Ascending aorta (tissue), 2 donors: ENCODE data around the gene TMEM106C. TPM values are rescaled to one million over a fixed set of nuclear protein-coding genes. Genes with fewer than 3 reads are reported as not detected.

ENCODE experiments used
- DNase-seq, 2 donors: peaks; one replicate each; pipeline ENCODE4 v3.0.0-alpha.2; 2019; ENCODE audit warnings: low spot score in 2 of 2
- H3K27ac ChIP-seq, 2 donors: fragments of 200-600 bp; sonication (generic); one replicate each; pipeline ENCODE4 v1.5.1; 2016 to 2017; ENCODE audit warnings: mild to moderate bottlenecking in 1 of 2
- H3K27me3 ChIP-seq: fragments of 200-600 bp; sonication (generic); one replicate; pipeline ENCODE4 v1.5.1; 2017
- H3K36me3 ChIP-seq, 2 donors: fragments of 200-600 bp; sonication (generic); one replicate each; pipeline ENCODE4 v1.5.1; 2016
- H3K4me1 ChIP-seq, 2 donors: fragments of 200-600 bp; sonication (generic); one replicate each; pipeline ENCODE4 v1.5.1; 2016 to 2017; ENCODE audit warnings: mild to moderate bottlenecking in 1 of 2
- H3K4me3 ChIP-seq, 2 donors: fragments of 200-600 bp; sonication (generic); one replicate each; pipeline ENCODE4 v1.5.1; 2016 to 2017; ENCODE audit warnings: mild to moderate bottlenecking in 1 of 2
- H3K9me3 ChIP-seq, 2 donors: fragments of 200-600 bp; sonication (generic); one replicate each; pipeline ENCODE4 v1.5.1; 2016
- intact Hi-C: fragments of 100-400 bp; cut with DNase I; formaldehyde crosslinking; loops from one replicate; pipeline ENCODE4 v1.15.1; 2023
- total RNA-seq: library from RNA; depleted of rRNA; stranded (reverse); fragments of >200 nt; gene quantifications from one replicate; pipeline ENCODE4 v1.1.0, GENCODE V29; 2016
- TF ChIP-seq, protein P1 (sequence below), 3 experiments: fragments of 200-600 bp in 2 of 3; fragments of 450-650 bp in 1 of 3; sonication (generic) in 2 of 3; IDR thresholded peaks; one replicate each; pipeline ENCODE4 v1.5.1; 2016 to 2019; ENCODE audit warnings: antibody characterized with exemption in 3 of 3, mild to moderate bottlenecking in 1 of 3, moderate library complexity in 1 of 3

Gene TMEM106C
- total RNA-seq, 1 donor from 2014 or later = 120 TPM

DNA sequence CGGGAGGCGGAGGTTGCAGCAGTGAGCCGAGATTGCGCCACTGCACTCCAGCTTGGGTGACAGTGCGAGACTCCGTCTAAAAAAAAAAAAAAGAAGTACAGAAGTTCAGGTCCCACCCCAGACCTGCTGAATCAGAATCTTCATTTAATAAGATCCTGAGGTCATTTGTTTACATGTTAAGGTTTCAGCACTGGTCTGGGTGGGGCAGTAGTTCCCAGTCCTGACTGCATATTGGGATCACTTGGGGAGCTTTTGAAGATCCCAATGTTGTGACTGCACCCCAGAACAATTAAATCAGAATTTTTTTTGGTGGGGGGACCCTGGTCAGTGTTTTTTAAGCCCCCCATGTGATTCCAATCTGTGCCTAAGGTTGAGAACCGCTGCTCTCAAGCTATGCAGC, 52.6 kb downstream of the TMEM106C start:
- Histone ChIP-seq H3K9me3 (no peaks in the 10 kb centered on the region), H3K27ac (no peak overlapping the region), H3K4me1 (no peaks in the 10 kb centered on the region), H3K27me3 (no peaks in the 10 kb centered on the region), H3K36me3 (no peaks in the 10 kb centered on the region), H3K4me3 (no peak overlapping the region)
- intact Hi-C loops = no loop called here
- TF ChIP-seq, protein P1, sequence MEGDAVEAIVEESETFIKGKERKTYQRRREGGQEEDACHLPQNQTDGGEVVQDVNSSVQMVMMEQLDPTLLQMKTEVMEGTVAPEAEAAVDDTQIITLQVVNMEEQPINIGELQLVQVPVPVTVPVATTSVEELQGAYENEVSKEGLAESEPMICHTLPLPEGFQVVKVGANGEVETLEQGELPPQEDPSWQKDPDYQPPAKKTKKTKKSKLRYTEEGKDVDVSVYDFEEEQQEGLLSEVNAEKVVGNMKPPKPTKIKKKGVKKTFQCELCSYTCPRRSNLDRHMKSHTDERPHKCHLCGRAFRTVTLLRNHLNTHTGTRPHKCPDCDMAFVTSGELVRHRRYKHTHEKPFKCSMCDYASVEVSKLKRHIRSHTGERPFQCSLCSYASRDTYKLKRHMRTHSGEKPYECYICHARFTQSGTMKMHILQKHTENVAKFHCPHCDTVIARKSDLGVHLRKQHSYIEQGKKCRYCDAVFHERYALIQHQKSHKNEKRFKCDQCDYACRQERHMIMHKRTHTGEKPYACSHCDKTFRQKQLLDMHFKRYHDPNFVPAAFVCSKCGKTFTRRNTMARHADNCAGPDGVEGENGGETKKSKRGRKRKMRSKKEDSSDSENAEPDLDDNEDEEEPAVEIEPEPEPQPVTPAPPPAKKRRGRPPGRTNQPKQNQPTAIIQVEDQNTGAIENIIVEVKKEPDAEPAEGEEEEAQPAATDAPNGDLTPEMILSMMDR (IDR thresholded peaks at IDR 0.05) = no peak
- no peak for DNase-seq

DNA sequence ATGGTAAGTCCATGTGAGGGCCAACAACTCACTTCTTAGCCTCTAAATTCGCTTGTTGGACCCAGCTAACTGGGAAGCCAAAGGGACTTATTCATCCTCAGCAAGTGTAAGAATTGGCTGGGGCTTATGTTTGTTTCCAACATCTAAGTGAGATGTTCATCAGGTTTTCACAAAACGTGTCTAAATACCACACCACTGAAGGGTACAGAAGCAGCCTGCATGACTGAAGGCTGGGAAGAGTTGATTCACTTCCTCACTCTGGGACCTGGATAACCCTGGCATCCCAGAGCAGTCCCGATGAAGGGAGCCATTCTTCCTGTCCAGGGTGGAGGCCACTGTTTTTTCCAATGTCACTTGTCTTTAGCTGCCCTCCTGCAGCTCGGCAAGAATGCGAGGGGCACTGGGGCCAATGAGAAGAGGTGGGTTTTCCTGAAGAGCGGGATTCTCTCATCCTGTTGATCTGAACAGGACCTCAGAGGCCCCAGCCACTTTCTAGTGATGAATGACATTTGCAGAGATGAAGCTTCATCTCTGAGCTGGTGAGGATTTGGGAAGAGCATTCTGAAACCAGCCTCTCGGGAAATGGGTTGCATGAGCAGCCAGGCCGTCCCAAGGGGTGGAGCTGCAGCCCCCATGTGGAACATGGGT, 53.1 kb downstream of the TMEM106C start:
- H3K27ac ChIP-seq = no peak overlapping the region
- no peak for DNase-seq
- H3K36me3 ChIP-seq = no peaks in the 10 kb centered on the region
- H3K27me3 ChIP-seq = no peaks in the 10 kb centered on the region
- H3K4me3 ChIP-seq = no peak overlapping the region
- no peaks in the 10 kb centered on the region for H3K4me1 ChIP-seq
- TF ChIP-seq, protein P1 (IDR thresholded peaks at IDR 0.05) = no peak
- H3K9me3 ChIP-seq = no peaks in the 10 kb centered on the region
- intact Hi-C loops = no loop called here

DNA sequence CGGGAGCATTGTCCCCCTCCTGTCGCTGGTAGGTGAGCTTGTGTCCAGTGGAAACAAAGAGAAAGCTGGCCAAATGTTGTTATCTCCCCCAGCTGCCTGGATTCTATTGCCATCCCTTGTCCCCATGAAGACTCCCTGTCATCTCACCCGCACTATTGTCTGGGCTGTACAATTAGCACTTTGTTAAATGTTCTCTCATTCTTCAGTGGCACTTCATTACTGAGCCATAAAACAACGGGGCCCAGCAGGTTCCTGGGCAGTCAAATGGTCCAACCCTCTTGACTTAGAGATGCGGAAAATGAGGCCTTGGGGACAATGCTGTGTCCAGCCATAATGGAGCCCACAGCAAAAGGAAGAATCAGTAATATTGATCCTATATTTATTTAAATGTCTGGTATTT, 54.1 kb downstream of the TMEM106C start:
- Histone ChIP-seq H3K4me1 (no peaks in the 10 kb centered on the region), H3K27me3 (no peaks in the 10 kb centered on the region), H3K4me3 (no peak overlapping the region), H3K36me3 (no peaks in the 10 kb centered on the region), H3K9me3 (no peaks in the 10 kb centered on the region), H3K27ac (no peak overlapping the region)
- TF ChIP-seq, protein P1 (IDR thresholded peaks at IDR 0.05) = no peak
- DNase-seq = no peak
- intact Hi-C loops = no loop called here

DNA sequence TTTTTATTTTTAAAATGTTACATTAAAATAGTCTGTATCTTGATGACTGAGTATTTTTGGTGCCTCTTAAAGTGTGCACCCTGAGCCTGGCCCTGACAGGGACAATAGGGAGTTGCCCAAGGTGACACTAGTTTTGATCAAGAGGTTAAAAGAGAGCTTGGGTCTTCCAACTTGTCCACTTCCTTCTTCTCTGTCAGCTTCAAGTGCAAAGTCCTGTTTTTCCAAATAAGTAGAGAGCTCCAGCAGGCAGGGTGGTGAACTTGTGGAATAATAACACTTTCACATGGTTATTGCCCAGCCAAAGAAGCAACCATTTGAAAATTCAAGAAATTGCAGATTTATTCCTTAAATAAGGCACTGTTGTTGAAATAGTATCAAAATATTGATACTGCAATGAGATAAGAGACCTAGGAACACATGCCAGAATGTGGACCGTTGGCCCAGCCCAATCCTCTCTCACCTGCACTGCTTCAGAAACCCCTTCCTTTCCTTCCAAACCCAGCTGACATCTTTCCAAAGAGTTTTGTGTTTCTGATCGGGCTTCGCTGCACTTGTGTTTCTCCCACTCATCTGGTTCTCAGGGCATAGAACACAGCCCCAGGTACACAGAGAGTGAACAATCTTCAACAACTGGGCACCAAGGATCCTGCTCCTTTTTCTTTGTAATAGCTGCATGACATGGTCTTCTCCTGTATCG, 54.7 kb downstream of the TMEM106C start:
- Histone ChIP-seq H3K4me3 (no peak overlapping the region), H3K27ac (no peak overlapping the region), H3K27me3 (no peaks in the 10 kb centered on the region), H3K36me3 (no peaks in the 10 kb centered on the region), H3K4me1 (no peaks in the 10 kb centered on the region), H3K9me3 (no peaks in the 10 kb centered on the region)
- DNase-seq = no peak
- intact Hi-C loops = no loop called here
- TF ChIP-seq, protein P1 (IDR thresholded peaks at IDR 0.05) = no peak

Other genes with a start within 250 kb of the TMEM106C start
- gene ENDOU, start 238.1 kb upstream of the TMEM106C start, total RNA-seq = not detected
- 165 TPM for gene RAPGEF3, start 204.7 kb upstream of the TMEM106C start, total RNA-seq
- 144 TPM for gene SLC48A1, start 190.4 kb upstream of the TMEM106C start, total RNA-seq
- gene HDAC7, start 143.7 kb upstream of the TMEM106C start, total RNA-seq = 202 TPM
- gene VDR, start 58.6 kb upstream of the TMEM106C start, total RNA-seq = 13.1 TPM
- not detected for gene COL2A1, start 40.9 kb downstream of the TMEM106C start, total RNA-seq
- 11.3 TPM for gene SENP1, start 142.5 kb downstream of the TMEM106C start, total RNA-seq
- gene PFKM, start 155.8 kb downstream of the TMEM106C start, total RNA-seq = 19.6 TPM
- 23.7 TPM for gene ASB8, start 193.9 kb downstream of the TMEM106C start, total RNA-seq
- gene CCDC184, start 220.0 kb downstream of the TMEM106C start, total RNA-seq = 1.6 TPM
- not detected for gene OR10AD1, start 239.7 kb downstream of the TMEM106C start, total RNA-seq